ENCODE data around the gene F2.

The F2 gene

DNA sequence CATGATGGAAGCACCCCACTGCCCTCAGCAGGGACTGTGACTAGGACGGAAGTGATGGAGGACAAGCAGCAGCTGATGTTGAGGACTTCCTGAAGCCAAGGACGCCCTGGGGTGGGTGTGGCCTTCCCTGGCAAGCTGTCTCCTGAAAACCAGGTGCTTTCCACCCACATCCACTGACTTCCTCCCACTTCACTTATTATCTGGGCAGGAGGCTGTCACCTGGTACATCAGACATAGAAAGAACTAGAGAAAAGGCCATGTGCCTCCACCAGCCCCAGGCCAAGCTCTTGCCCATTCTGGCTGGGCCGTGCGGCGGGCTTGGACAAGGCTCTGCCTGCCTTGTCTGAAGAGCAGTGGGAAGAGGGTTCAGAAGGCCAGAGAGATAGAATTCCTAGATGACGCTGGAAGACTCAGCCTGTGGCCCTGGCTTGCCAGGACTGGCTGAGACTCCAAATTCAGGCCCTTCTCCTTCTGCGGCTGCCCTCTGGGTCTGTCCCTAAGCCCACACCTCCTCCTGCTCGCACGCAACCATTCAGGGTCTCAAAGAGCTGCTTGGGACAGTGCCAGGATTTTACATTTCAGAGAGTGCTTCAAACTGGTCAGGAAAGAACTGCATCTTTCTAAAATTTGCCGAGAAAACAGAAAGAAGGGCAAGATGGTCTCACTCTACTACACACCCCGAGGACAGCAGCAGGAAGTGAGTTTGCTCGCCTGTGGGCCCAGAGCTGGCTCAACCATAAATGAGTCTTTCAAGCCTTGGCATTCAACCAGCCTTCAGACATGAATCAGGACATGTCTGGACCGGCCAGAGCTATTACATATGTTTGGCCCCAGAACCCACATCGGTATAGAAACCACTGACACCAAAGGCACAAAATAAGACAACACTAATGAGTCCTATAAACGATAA, 31.9 kb upstream of the F2 start:
- DNase-seq (ENCODE audit: low spot score) = no peak
- TF ChIP-seq, protein P1, sequence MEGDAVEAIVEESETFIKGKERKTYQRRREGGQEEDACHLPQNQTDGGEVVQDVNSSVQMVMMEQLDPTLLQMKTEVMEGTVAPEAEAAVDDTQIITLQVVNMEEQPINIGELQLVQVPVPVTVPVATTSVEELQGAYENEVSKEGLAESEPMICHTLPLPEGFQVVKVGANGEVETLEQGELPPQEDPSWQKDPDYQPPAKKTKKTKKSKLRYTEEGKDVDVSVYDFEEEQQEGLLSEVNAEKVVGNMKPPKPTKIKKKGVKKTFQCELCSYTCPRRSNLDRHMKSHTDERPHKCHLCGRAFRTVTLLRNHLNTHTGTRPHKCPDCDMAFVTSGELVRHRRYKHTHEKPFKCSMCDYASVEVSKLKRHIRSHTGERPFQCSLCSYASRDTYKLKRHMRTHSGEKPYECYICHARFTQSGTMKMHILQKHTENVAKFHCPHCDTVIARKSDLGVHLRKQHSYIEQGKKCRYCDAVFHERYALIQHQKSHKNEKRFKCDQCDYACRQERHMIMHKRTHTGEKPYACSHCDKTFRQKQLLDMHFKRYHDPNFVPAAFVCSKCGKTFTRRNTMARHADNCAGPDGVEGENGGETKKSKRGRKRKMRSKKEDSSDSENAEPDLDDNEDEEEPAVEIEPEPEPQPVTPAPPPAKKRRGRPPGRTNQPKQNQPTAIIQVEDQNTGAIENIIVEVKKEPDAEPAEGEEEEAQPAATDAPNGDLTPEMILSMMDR (IDR thresholded peaks at IDR 0.05; ENCODE audit: borderline replicate concordance, control extremely low read depth, extremely low read depth, insufficient read depth, missing control alignments) = no peak
- in situ Hi-C loops (cut with MboI; ENCODE audit: low sequenced_read_pairs, unreplicated experiment) = no loop called here

DNA sequence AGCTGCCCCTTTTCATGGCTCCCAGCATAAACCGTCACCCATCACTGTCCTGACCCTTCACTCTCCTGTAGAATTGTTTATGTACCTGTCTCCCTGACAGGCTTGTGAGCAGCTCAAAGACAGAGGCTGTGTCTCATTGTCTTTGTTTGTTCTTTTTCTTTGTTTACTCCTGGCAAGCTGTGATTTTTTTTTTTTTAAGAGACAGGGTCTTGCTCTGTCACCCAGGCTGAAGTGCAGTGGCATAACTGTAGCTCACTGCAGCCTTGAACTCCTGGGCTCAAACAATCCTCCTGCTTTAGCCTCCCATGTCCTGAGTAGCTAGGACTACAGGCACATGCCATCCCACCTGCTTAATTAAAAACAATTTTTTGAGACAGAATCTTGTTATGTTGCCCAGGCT, 28.3 kb upstream of the F2 start:
- in situ Hi-C loops (cut with MboI; ENCODE audit: low sequenced_read_pairs, unreplicated experiment) = no loop called here
- DNase-seq (ENCODE audit: low spot score) = no peak
- TF ChIP-seq, protein P1 (IDR thresholded peaks at IDR 0.05; ENCODE audit: borderline replicate concordance, control extremely low read depth, extremely low read depth, insufficient read depth, missing control alignments) = no peak

DNA sequence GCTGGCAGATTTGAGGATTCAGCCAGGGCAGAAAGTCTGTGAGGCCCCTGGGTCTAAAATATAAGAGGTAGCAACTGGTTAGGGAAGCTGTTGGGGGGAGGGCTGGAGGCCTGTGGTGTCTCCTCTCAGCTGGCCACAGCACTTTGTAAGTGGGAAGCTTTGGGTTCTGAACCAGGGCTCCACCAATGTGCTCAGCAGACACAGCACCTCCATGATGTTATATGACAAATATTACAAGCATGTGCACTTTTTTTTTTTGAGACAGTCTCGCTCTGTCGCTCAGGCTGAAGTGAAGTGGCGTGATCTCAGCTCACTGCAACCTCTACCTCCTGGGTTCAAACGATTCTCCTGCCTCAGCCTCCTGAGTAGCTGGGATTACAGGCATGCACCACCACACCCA, 26.6 kb upstream of the F2 start:
- in situ Hi-C loops (cut with MboI; ENCODE audit: low sequenced_read_pairs, unreplicated experiment) = no loop called here
- TF ChIP-seq, protein P1 (IDR thresholded peaks at IDR 0.05; ENCODE audit: borderline replicate concordance, control extremely low read depth, extremely low read depth, insufficient read depth, missing control alignments) = no peak
- no peak for DNase-seq (ENCODE audit: low spot score)

DNA sequence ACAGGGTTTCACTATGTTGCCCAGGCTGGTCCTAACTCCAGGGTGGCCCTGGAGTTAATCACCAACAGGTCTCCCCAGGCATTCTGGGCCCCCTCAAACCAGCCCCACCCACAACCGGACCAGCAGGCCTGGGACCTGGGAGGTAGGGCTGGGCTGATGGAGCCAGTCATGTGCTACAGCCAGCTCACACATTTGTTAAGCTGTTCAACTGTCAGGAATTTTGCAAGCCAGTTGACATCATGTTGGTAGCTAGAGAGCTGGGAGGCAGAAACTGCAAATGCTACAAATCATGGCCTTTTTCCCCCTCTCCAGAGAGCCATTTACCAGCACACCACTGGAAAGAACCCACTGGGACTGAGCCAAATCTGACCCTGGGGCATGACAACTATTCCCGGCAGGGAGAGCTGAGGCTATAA, 25.4 kb upstream of the F2 start:
- no peak for DNase-seq (ENCODE audit: low spot score)
- in situ Hi-C loops (cut with MboI; ENCODE audit: low sequenced_read_pairs, unreplicated experiment) = no loop called here

DNA sequence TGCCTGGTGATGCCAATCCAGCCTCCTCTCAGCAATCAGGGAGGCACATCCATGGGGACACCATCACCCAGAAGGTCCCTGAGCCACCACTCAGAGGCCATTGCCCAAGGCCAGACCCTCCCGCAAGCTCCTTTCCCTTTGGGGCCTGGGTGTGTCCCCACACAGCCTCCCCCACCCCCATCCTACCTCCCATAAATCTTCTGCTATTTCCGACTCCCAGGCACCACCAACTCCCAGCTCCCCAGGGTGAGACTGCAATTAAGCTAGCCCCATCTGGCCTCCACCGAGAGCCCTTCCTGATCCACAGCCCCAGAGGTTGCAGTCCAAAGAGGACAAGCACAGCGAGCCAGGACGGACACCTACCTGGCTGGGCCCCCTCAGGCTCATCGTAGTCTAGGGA, 24.9 kb upstream of the F2 start:
- in situ Hi-C loops (cut with MboI; ENCODE audit: low sequenced_read_pairs, unreplicated experiment) = no loop called here
- TF ChIP-seq, protein P1 (IDR thresholded peaks at IDR 0.05; ENCODE audit: borderline replicate concordance, control extremely low read depth, extremely low read depth, insufficient read depth, missing control alignments) = no peak
- DNase-seq (ENCODE audit: low spot score) = no peak

More for the DNA sequence above, 25.4 kb upstream of the F2 start:
- TF ChIP-seq, protein P1 (IDR thresholded peaks at IDR 0.05; ENCODE audit: borderline replicate concordance, control extremely low read depth, extremely low read depth, insufficient read depth, missing control alignments) = no peak

DNA sequence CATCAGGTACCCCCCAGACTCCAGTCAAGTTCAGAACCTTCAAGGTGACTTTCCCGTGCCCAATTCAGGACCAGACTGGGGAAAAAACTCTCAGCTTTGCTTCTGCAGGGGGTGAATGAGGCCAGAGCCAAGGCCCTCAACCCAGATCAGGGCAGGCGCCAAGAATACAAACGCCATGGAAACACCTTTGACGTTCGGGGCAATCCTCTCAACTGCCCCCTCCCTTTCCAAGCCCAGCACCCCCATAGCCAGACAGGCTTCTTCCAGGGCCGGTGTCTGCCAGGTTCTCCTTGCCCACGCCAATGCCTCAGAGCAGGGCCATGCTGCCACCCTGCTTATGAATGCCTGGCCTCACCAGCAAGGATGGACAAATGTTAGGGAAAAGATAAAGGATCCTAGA, 24.4 kb upstream of the F2 start:
- in situ Hi-C loops (cut with MboI; ENCODE audit: low sequenced_read_pairs, unreplicated experiment) = no loop called here
- no peak for DNase-seq (ENCODE audit: low spot score)
- TF ChIP-seq, protein P1 (IDR thresholded peaks at IDR 0.05; ENCODE audit: borderline replicate concordance, control extremely low read depth, extremely low read depth, insufficient read depth, missing control alignments) = no peak
